RCC 7860 (cell line): Measurements from ENCODE around the gene PRX.
A peak's percentile ranks its signal among the peaks of the same experiment; 100 is the strongest.
"Not testable (repeated sequence)": the region's sequence is repeated elsewhere in the genome, so short reads cannot be mapped to it uniquely, and the experiment has no call there.

Experiments
- DNase-seq: peaks from one replicate; pipeline ENCODE4 v3.0.0-alpha.2; 2015; ENCODE audit warnings: low spot score
- FAIRE-seq: peaks from 2 replicates; lab custom pipeline; 2012; peaks lifted over from hg19 to GRCh38; lab: Jason Lieb, UNC

Gene PRX

GRCh38 chr19:40413291-40413845 lies at the start of gene PRX:
PRX (minus strand) TSS chr19:40413378; CDS start chr19:40407932, 5,446 bp downstream.
- DNase-seq: no peak

GRCh38 chr19:40461669-40462221 lies 48.6 kb upstream of the PRX start:
- DNase-seq (no peak), FAIRE-seq (no peak)

More at GRCh38 chr19:40413291-40413845, at the start of gene PRX:
- FAIRE-seq: no peak

- FAIRE-seq (no peak), DNase-seq (no peak)
Observed at GRCh38 chr19:40460185-40460584, 47.0 kb upstream of the PRX start.

- FAIRE-seq (no peak), DNase-seq (no peak)
Observed at GRCh38 chr19:40458597-40458974, 45.4 kb upstream of the PRX start.

GRCh38 chr19:40457953-40458596 lies 44.9 kb upstream of the PRX start:
- FAIRE-seq (no peak), DNase-seq (no peak)

- DNase-seq (no peak), FAIRE-seq (no peak)
Observed at GRCh38 chr19:40457048-40457447, 43.9 kb upstream of the PRX start.

- not testable (repeated sequence) for FAIRE-seq
Observed at GRCh38 chr19:40453943-40454342, 40.8 kb upstream of the PRX start.

GRCh38 chr19:40453151-40453735 lies 40.1 kb upstream of the PRX start:
- DNase-seq: no peak

More at GRCh38 chr19:40453943-40454342, 40.8 kb upstream of the PRX start:
- DNase-seq: peak; percentile 40

GRCh38 chr19:40452016-40452415 lies 38.8 kb upstream of the PRX start:
- DNase-seq: no peak
- FAIRE-seq: no peak

More at GRCh38 chr19:40453151-40453735, 40.1 kb upstream of the PRX start:
- FAIRE-seq: no peak

GRCh38 chr19:40450664-40451063 lies 37.5 kb upstream of the PRX start:
- DNase-seq: no peak
- FAIRE-seq: no peak

GRCh38 chr19:40449506-40449905 lies 36.3 kb upstream of the PRX start:
- no peak for DNase-seq
- FAIRE-seq: no peak

GRCh38 chr19:40446263-40446784 lies 33.1 kb upstream of the PRX start:
- FAIRE-seq: no peak
- DNase-seq: no peak

- no peak for DNase-seq
Observed at GRCh38 chr19:40445780-40446262, 32.6 kb upstream of the PRX start.

GRCh38 chr19:40444825-40445312 lies 31.7 kb upstream of the PRX start:
- FAIRE-seq: no peak
- no peak for DNase-seq

More at GRCh38 chr19:40445780-40446262, 32.6 kb upstream of the PRX start:
- no peak for FAIRE-seq

- peak; percentile 78 for DNase-seq
- FAIRE-seq: no peak
Observed at GRCh38 chr19:40444000-40444824, 31.0 kb upstream of the PRX start, which contains the start of gene SERTAD3. SERTAD3 (minus strand) TSS chr19:40444335; CDS start chr19:40442080, 2,255 bp downstream.

- peak; percentile 80 for FAIRE-seq
Observed at GRCh38 chr19:40443131-40443999, 30.2 kb upstream of the PRX start.

GRCh38 chr19:40442328-40443130 lies 29.4 kb upstream of the PRX start:
- FAIRE-seq (no peak), DNase-seq (no peak)

More at GRCh38 chr19:40443131-40443999, 30.2 kb upstream of the PRX start:
- peak; percentile 97 for DNase-seq

GRCh38 chr19:40441719-40442253 lies 28.6 kb upstream of the PRX start:
- DNase-seq: no peak
- no peak for FAIRE-seq
